Measurements from ENCODE around the gene S100A14.

- TF ChIP-seq, protein P1, sequence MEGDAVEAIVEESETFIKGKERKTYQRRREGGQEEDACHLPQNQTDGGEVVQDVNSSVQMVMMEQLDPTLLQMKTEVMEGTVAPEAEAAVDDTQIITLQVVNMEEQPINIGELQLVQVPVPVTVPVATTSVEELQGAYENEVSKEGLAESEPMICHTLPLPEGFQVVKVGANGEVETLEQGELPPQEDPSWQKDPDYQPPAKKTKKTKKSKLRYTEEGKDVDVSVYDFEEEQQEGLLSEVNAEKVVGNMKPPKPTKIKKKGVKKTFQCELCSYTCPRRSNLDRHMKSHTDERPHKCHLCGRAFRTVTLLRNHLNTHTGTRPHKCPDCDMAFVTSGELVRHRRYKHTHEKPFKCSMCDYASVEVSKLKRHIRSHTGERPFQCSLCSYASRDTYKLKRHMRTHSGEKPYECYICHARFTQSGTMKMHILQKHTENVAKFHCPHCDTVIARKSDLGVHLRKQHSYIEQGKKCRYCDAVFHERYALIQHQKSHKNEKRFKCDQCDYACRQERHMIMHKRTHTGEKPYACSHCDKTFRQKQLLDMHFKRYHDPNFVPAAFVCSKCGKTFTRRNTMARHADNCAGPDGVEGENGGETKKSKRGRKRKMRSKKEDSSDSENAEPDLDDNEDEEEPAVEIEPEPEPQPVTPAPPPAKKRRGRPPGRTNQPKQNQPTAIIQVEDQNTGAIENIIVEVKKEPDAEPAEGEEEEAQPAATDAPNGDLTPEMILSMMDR (IDR thresholded peaks at IDR 0.05), result no peak
- TF ChIP-seq POLR2A (IDR thresholded peaks at IDR 0.05), result no peak
These were observed 9.9 kb downstream of the S100A14 start for GRCh38 chr1:153606194-153606593.
